HepG2 (cell line): ENCODE measurements around the gene EVA1A. TPM values are rescaled to one million over a fixed set of nuclear protein-coding genes. Genes with fewer than 3 reads are reported as not detected.
A peak's percentile ranks its signal among the peaks of the same experiment; 100 is the strongest.

ENCODE experiments used
- ATAC-seq: fragments of 200-7000 bp; cut with Tn5 transposase; 3 replicates; pipeline ENCODE4 v1.9.1; 2020; ENCODE audit warnings: mild to moderate bottlenecking, moderate library complexity
- BruUV-seq: library from RNA; stranded (reverse); fragments of 400-500 nt; replicated peaks from 2 replicates; lab custom pipeline; 2021; lab: Mats Ljungman, UMichigan
- CTCF ChIA-PET: fragments of 300-600 bp; formaldehyde crosslinking; extraction: SDS; loops from one replicate; lab custom pipeline; 2021; ENCODE audit warnings: low total read pairs, inconsistent platforms, low intra/inter-chr PET ratio; lab: Yijun Ruan, JAX
- POLR2A ChIA-PET: fragments of 350-600 bp; sonication (Branson Sonifier 250); formaldehyde crosslinking; loops from one replicate; lab custom pipeline; 2020; ENCODE audit warnings: antibody characterized with exemption, inconsistent platforms; lab: Yijun Ruan, JAX
- DNase-seq: peaks from one replicate; pipeline ENCODE4 v3.0.0-alpha.2; 2015; ENCODE audit warnings: low spot score
- FAIRE-seq: peaks from 3 replicates; lab custom pipeline; 2011; peaks lifted over from hg19 to GRCh38; lab: Jason Lieb, UNC
- H2AFZ ChIP-seq: one replicate; pipeline ENCODE4 v1.6.1; 2011; ENCODE audit warnings: low read length, inconsistent platforms
- H3K27ac ChIP-seq: fragments of 300-600 bp; 3 replicates; pipeline ENCODE4 v1.8.0; 2011; ENCODE audit warnings: mixed run types, mild to moderate bottlenecking, mixed read lengths, low read length, inconsistent platforms; ENCODE audit not compliant: insufficient read depth; ENCODE audit errors: extremely low read length
- H3K27me3 ChIP-seq, 2 experiments: fragments of 200-600 bp in 1 of 2; 2 replicates in 1 of 2; 3 replicates in 1 of 2; pipeline versions ENCODE4 v1.6.0 to v1.8.0; 2011; ENCODE audit warnings: low read length in 2 of 2, mild to moderate bottlenecking in 2 of 2, moderate library complexity in 2 of 2, inconsistent platforms in 1 of 2; ENCODE audit not compliant: insufficient read depth in 2 of 2, control insufficient read depth in 1 of 2
- H3K36me3 ChIP-seq, 2 experiments: fragments of 200-600 bp in 1 of 2; replicated peaks in 1 of 2; 2 replicates in 1 of 2; 3 replicates in 1 of 2; pipeline versions ENCODE4 v1.5.1 to v1.8.0; 2011; ENCODE audit warnings: low read length in 2 of 2, inconsistent platforms in 1 of 2; ENCODE audit not compliant: insufficient read depth in 2 of 2, control insufficient read depth in 1 of 2
- H3K4me1 ChIP-seq: 2 replicates; pipeline ENCODE4 v1.5.1; 2012; ENCODE audit warnings: low read length, inconsistent platforms; ENCODE audit not compliant: insufficient read depth
- H3K4me2 ChIP-seq: 2 replicates; pipeline ENCODE4 v1.6.0; 2011; ENCODE audit warnings: low read depth, low read length, inconsistent platforms
- H3K4me3 ChIP-seq, 3 experiments: fragments of 200-600 bp in 1 of 3; sonication (generic), shearing (Covaris generic) in 1 of 3; replicated peaks in 1 of 3; 2 replicates each; pipeline ENCODE4 v1.5.1; 2011 to 2016; ENCODE audit warnings: low read length in 3 of 3, inconsistent platforms in 2 of 3, low read depth in 2 of 3, mild to moderate bottlenecking in 2 of 3, control low read depth in 1 of 3, mixed read lengths in 1 of 3; ENCODE audit not compliant: insufficient read depth in 1 of 3
- H3K79me2 ChIP-seq: one replicate; pipeline ENCODE4 v1.6.1; 2011; ENCODE audit warnings: low read length, inconsistent platforms; ENCODE audit not compliant: insufficient read depth
- H3K9ac ChIP-seq: 2 replicates; pipeline ENCODE4 v1.6.0; 2011; ENCODE audit warnings: mild to moderate bottlenecking, low read depth, low read length, inconsistent platforms; ENCODE audit not compliant: insufficient read depth
- H3K9me3 ChIP-seq: 2 replicates; pipeline ENCODE4 v1.5.1; 2012; ENCODE audit warnings: mild to moderate bottlenecking, low read length
- H4K20me1 ChIP-seq: 2 replicates; pipeline ENCODE4 v1.6.0; 2011; ENCODE audit warnings: inconsistent platforms, mild to moderate bottlenecking, low read length, moderate library complexity; ENCODE audit not compliant: insufficient read depth
- GATAD2A ChIP-seq: IDR thresholded peaks from 2 replicates; pipeline ENCODE4 v1.6.1; 2016
- HNRNPLL ChIP-seq: fragments of 200-400 bp; formaldehyde crosslinking; IDR thresholded peaks from 2 replicates; pipeline ENCODE4 v1.6.1; 2017; ENCODE audit warnings: mild to moderate bottlenecking, low read depth, low read length; ENCODE audit not compliant: poor library complexity, severe bottlenecking
- KLF13 ChIP-seq: sonication (generic); formaldehyde crosslinking; IDR thresholded peaks from 2 replicates; pipeline ENCODE4 v1.4.0; 2020; ENCODE audit warnings: mild to moderate bottlenecking, missing genetic modification reagents
- MED1 ChIP-seq: sonication (generic); formaldehyde crosslinking; IDR thresholded peaks from 2 replicates; pipeline ENCODE4 v1.4.0; 2020; ENCODE audit warnings: missing genetic modification reagents
- RARG ChIP-seq: sonication (generic); formaldehyde crosslinking; IDR thresholded peaks from 2 replicates; pipeline ENCODE4 v1.4.0; 2020; ENCODE audit warnings: low read depth, mild to moderate bottlenecking, missing genetic modification reagents
- RBM22 ChIP-seq: fragments of 200-400 bp; formaldehyde crosslinking; optimal IDR thresholded peaks from 2 replicates; pipeline ENCODE3; 2017; ENCODE audit warnings: mild to moderate bottlenecking, low read length, moderate library complexity
- SIX4 ChIP-seq: sonication (generic); formaldehyde crosslinking; IDR thresholded peaks from 2 replicates; pipeline ENCODE4 v1.4.0; 2020; ENCODE audit warnings: missing genetic modification reagents
- SMAD3 ChIP-seq: sonication (generic); formaldehyde crosslinking; IDR thresholded peaks from 2 replicates; pipeline ENCODE4 v1.4.0; 2020; ENCODE audit warnings: missing genetic modification reagents
- SRY ChIP-seq: sonication (generic); formaldehyde crosslinking; IDR thresholded peaks from 2 replicates; pipeline ENCODE4 v1.8.0; 2022; ENCODE audit warnings: mild to moderate bottlenecking, missing genetic modification reagents
- TCF7L2 ChIP-seq: IDR thresholded peaks from 2 replicates; pipeline ENCODE4 v1.6.1; 2011; ENCODE audit warnings: mild to moderate bottlenecking, low read depth, low read length, moderate library complexity
- ZBED4 ChIP-seq: sonication (generic); formaldehyde crosslinking; IDR thresholded peaks from 2 replicates; pipeline ENCODE4 v1.4.0; 2020; ENCODE audit warnings: missing genetic modification reagents, borderline replicate concordance
- ZFP41 ChIP-seq: sonication (generic); formaldehyde crosslinking; IDR thresholded peaks from 2 replicates; pipeline ENCODE4 v1.4.0; 2020; ENCODE audit warnings: mild to moderate bottlenecking, missing genetic modification reagents, borderline replicate concordance
- ZIK1 ChIP-seq: sonication (generic); formaldehyde crosslinking; IDR thresholded peaks from 2 replicates; pipeline ENCODE4 v1.5.0; 2020; ENCODE audit warnings: mild to moderate bottlenecking, low read depth, missing genetic modification reagents, borderline replicate concordance
- ZNF10 ChIP-seq: sonication (generic); formaldehyde crosslinking; IDR thresholded peaks from 2 replicates; pipeline ENCODE4 v1.4.0; 2020; ENCODE audit warnings: mild to moderate bottlenecking, low read depth, missing genetic modification reagents, borderline replicate concordance
- ZNF232 ChIP-seq: sonication (generic); formaldehyde crosslinking; IDR thresholded peaks from 2 replicates; pipeline ENCODE4 v1.4.0; 2020; ENCODE audit warnings: missing genetic modification reagents, borderline replicate concordance
- ZNF275 ChIP-seq: sonication (generic); formaldehyde crosslinking; IDR thresholded peaks from 2 replicates; pipeline ENCODE4 v1.8.0; 2022; ENCODE audit warnings: missing genetic modification reagents, mild to moderate bottlenecking, inconsistent platforms, borderline replicate concordance
- ZNF33A ChIP-seq: sonication (generic); formaldehyde crosslinking; IDR thresholded peaks from 2 replicates; pipeline ENCODE4 v1.5.1; 2020; ENCODE audit warnings: missing genetic modification reagents, mild to moderate bottlenecking, moderate library complexity, borderline replicate concordance
- ZNF446 ChIP-seq: sonication (generic); formaldehyde crosslinking; IDR thresholded peaks from 2 replicates; pipeline ENCODE4 v1.5.0; 2020; ENCODE audit warnings: mild to moderate bottlenecking, missing genetic modification reagents
- ZNF737 ChIP-seq: sonication (generic); formaldehyde crosslinking; IDR thresholded peaks from 2 replicates; pipeline ENCODE4 v1.5.0; 2020; ENCODE audit warnings: missing genetic modification reagents, mild to moderate bottlenecking, borderline replicate concordance
- ZNF784 ChIP-seq: sonication (generic); formaldehyde crosslinking; IDR thresholded peaks from 2 replicates; pipeline ENCODE4 v1.5.1; 2020; ENCODE audit warnings: missing genetic modification reagents, mild to moderate bottlenecking, borderline replicate concordance
- whole genome bisulfite sequencing: methylation state at CpG from one replicate; pipeline ENCODE4 v1.1.6; 2017; ENCODE audit warnings: low lambda C conversion rate; 5-methylcytosine and 5-hydroxymethylcytosine counted together
- in situ Hi-C: cut with HindIII; loops from 2 replicates; pipeline ENCODE4 v1.10.0; 2017; ENCODE audit warnings: low pct_unique_long_range_greater_than_20kb; ENCODE audit not compliant: extremely low pct_ligation_motif_present
- intact Hi-C: fragments of 100-400 bp; cut with micrococcal nuclease; formaldehyde crosslinking; loops from one replicate; pipeline ENCODE4 v1.10.0; 2022; ENCODE audit not compliant: unreplicated experiment
- polyA plus RNA-seq, 8 experiments: library from polyadenylated mRNA; depleted of rRNA in 3 of 8; stranded (reverse) in 7 of 8; unstranded in 1 of 8; fragments of >200 nt; fragmentation: Illumina TruSeq in 4 of 8; extraction: Trizol in 4 of 8; gene quantifications; 2 replicates each; pipeline versions ENCODE4 v1.2.1 to v1.2.3, GENCODE V29; 2011 to 2016; ENCODE audit warnings: low read depth in 4 of 8, missing spikeins in 1 of 8, mixed read lengths in 1 of 8; ENCODE audit not compliant: insufficient read depth in 1 of 8
- total RNA-seq, 5 experiments: library from RNA; depleted of rRNA; stranded (reverse); fragments of >200 nt; fragmentation: Illumina TruSeq; extraction: Trizol; gene quantifications; 2 replicates each; pipeline ENCODE4 v1.2.3, GENCODE V29; 2016; ENCODE audit warnings: low read depth in 1 of 5

EVA1A gene
- total and polyA plus RNA-seq, 2 of the 13 experiments (the other 11 are each of a cell fraction or from before 2014, with no cell fraction given) = 57.5 to 57.8 TPM

GRCh38 chr2:75527676-75528075 is 33.1 kb downstream of the EVA1A start:
- DNase-seq (no peak), FAIRE-seq (no peak), ATAC-seq (no peak)
- WGBS = 94% methylated on average over 1 of the region's 1 CpG
- Histone ChIP-seq H3K4me3 (no peak overlapping the region; a peak in 1 of 6 replicates), H3K79me2 (peaks cover 86% of the 10 kb centered on the region), H3K4me1 (peaks cover 91% of the 10 kb centered on the region), H3K9me3 (no peaks in the 10 kb centered on the region), H4K20me1 (no peaks in the 10 kb centered on the region), H2AFZ (no peak overlapping the region), H3K9ac (peak overlapping the region; percentile 35; the same call in 1 of the 2 replicates), H3K36me3 (peaks cover 4 to 34% of the 10 kb centered on the region in 2 experiments; a peak in 4 of 5 replicates), H3K27me3 (no peaks in the 10 kb centered on the region), H3K4me2 (peak overlapping the region; percentile 77), H3K27ac (peak overlapping the region; percentile 92)
- BruUV-seq = no TSS peak
- intact Hi-C loops (no loop called here), in situ Hi-C loops (no loop called here)
- ChIA-PET CTCF (no interaction called here), POLR2A (interaction anchor here (1.0 to 5.8 kb wide), 7 partner anchors 7 to 43 kb away, joined by 3 to 70 read pairs (median 4); partner anchors contain the start of gene EVA1A)
- TF ChIP-seq ZNF737 (no peak), GATAD2A (CRISPR knock-in tag) (no peak), ZIK1 (CRISPR knock-in tag) (no peak), SIX4 (CRISPR knock-in tag) (no peak), ZNF10 (CRISPR knock-in tag) (no peak), ZNF33A (CRISPR knock-in tag) (no peak), SMAD3 (no peak), SRY (no peak), ZNF446 (CRISPR knock-in tag) (no peak), RARG (CRISPR knock-in tag) (no peak), KLF13 (CRISPR knock-in tag) (no peak), ZBED4 (CRISPR knock-in tag) (no peak), HNRNPLL (no peak), ZFP41 (CRISPR knock-in tag) (no peak), ZNF784 (CRISPR knock-in tag) (no peak), ZNF232 (CRISPR knock-in tag) (0 out of 2 replicates have a peak, but pooled peaks have one; percentile 20), RBM22 (peak; percentile 46), TCF7L2 (no peak), MED1 (CRISPR knock-in tag) (0 out of 2 replicates have a peak, but pooled peaks have one; percentile 11), ZNF275 (CRISPR knock-in tag) (0 out of 2 replicates have a peak, but pooled peaks have one; percentile 37)
